Ishikawa (cell line): ENCODE results near the gene KISS1R.

Source experiments
- CEBPB ChIP-seq: IDR thresholded peaks from 2 replicates; pipeline ENCODE4 v1.6.1; 2012
- CREB1 ChIP-seq: IDR thresholded peaks from 2 replicates; pipeline ENCODE4 v1.6.1; 2012; ENCODE audit warnings: low read depth
- EGR1 ChIP-seq: IDR thresholded peaks from 2 replicates; pipeline ENCODE4 v1.6.1; 2012
- EP300 ChIP-seq: IDR thresholded peaks from 2 replicates; pipeline ENCODE4 v1.6.1; 2012; ENCODE audit warnings: borderline replicate concordance
- FOXM1 ChIP-seq: IDR thresholded peaks from 2 replicates; pipeline ENCODE4 v1.6.1; 2012; ENCODE audit warnings: low read depth, borderline replicate concordance
- NFIC ChIP-seq: IDR thresholded peaks from 2 replicates; pipeline ENCODE4 v1.6.1; 2012
- RAD21 ChIP-seq: IDR thresholded peaks from 2 replicates; pipeline ENCODE4 v1.6.1; 2012; ENCODE audit warnings: low read depth
- TAF1 ChIP-seq: IDR thresholded peaks from 2 replicates; pipeline ENCODE4 v1.6.1; 2012; ENCODE audit warnings: low read depth, mild to moderate bottlenecking
- TCF12 ChIP-seq: IDR thresholded peaks from 2 replicates; pipeline ENCODE4 v1.6.1; 2012; ENCODE audit warnings: low read depth
- TEAD4 ChIP-seq: IDR thresholded peaks from 2 replicates; pipeline ENCODE4 v1.6.1; 2012
- YY1 ChIP-seq: IDR thresholded peaks from 2 replicates; pipeline ENCODE4 v1.6.1; 2012; ENCODE audit warnings: low read depth
- ZBTB7A ChIP-seq: IDR thresholded peaks from 2 replicates; pipeline ENCODE4 v1.6.1; 2012; ENCODE audit warnings: low read depth
- TF ChIP-seq, protein P1 (sequence below): IDR thresholded peaks from 2 replicates; pipeline ENCODE4 v1.6.1; 2012
- TF ChIP-seq, protein P2 (sequence below): IDR thresholded peaks from 2 replicates; pipeline ENCODE4 v1.6.1; 2012
- TF ChIP-seq, protein P3 (sequence below): IDR thresholded peaks from 2 replicates; pipeline ENCODE4 v1.6.1; 2012; ENCODE audit warnings: low read depth, mild to moderate bottlenecking

The KISS1R gene

DNA sequence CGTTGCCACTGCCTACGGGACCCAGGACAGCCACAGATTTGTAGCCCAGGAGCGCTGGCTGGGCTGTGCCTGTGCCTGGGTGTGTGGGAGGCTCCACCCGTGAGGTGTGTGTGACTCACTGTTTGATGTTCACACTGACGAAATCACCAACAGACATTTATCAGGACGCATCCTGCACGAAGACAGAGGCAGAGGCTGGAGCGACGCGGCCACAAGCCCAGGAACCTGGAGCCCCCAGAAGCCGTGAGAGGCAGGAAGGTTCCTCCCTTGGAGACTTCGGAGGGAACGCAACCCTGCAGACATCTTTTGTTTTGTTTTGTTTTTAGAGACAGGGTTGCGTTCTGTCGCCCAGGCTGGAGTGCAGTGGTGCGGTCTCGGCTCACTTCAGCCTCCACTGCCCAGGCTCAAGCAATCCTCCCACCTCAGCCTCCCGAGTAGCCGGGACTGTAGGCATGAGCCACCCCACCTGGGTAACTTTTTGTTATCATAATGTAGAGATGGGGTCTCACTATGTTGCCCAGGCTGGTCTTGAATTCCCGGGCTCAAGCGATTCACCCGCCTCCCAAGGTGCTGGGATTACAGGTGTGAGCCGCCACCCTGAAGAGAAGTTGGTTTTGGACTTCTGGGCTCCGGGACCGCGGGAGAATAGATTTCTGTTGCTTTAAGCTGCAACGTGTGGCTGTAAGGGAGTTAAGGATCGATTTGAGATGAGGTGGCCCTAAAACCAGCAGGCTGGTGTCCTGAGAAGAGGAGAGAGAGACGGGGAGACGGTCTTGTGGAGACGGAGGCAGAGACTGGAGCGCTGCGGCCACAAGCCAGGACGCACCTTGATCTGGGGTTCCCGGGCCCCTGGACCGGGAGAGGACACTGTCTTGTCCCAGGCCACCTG lies 42.1 kb downstream of the KISS1R start:
- TF ChIP-seq, protein P1, sequence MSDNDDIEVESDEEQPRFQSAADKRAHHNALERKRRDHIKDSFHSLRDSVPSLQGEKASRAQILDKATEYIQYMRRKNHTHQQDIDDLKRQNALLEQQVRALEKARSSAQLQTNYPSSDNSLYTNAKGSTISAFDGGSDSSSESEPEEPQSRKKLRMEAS = no peak

DNA sequence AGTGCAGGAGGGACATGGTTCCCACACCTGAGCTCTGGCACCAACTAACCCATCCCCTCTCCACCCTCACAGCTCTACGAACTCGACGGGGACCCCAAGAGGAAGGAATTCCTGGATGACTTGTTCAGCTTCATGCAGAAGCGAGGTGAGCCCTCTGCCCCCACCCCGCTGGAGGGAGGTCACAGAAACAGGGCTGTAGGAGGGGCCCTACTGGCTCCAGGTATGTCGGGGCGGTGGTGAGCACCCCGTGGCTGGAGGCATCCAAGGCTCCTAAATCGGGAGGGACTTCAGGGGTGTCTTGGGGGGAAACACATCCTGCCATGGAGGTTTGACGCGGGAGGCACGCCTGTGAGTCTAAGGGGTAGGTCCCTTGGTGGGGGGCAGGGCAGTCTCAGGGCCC lies 42.9 kb downstream of the KISS1R start:
- TF ChIP-seq TEAD4 (peak; percentile 85), FOXM1 (no peak)

DNA sequence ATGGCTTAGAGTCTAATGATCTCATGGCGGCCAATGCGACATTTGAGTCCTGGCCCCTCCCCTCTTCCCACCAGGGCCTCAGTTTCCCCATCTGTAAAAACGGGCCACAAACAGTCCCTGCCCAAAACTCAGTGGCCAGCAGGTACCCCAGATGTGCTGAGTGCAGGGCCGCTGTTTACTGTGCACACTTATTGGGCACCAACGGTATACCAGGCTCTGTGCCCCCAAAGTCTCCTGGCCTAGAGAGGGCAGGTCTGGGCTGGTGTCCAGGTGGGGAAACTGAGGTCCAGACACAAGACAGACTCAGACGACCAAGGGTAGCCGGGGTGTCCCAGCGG lies 43.4 kb downstream of the KISS1R start:
- TF ChIP-seq CEBPB (no peak), EGR1 (no peak)

DNA sequence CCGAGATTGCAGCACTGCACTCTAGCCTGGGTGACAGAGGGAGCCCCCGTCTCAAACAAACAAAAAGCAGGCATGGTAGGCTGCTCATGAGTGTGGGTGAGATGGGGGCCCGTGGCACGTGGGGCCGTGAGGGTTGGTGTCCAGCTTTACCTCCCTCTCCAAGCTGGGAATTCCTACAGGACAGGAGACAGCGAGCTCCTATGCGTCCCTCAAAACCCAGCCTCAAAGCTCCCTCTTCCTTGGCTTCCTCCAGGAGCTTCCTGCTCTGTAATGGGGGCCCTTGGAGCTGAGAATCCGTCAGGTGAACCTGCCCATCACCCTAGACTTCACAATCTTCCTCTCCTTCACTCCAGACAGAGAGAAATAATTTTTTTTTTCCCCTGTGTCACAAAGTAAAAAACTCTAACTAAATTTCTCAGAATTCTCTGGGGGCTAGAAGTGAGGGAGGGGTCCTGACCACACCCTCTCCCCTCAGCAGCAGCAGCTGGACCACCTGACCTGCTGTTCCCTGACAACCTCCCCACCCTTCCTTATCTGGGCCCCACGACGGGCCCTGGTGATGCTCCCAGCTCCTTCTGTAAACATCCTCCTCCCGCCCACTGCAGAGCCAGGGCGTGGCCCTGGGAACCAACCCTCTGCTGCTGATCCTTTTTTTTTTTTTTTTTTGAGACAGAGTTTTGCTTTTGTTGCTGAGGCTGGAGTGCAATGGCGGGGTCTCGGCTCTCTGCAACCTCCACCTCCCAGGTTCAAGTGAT lies 44.9 kb downstream of the KISS1R start:
- TF ChIP-seq TCF12 (no peak), CREB1 (no peak), FOXM1 (no peak), YY1 (no peak), TAF1 (no peak), CEBPB (no peak), EP300 (no peak), RAD21 (no peak), ZBTB7A (no peak), TEAD4 (no peak)
- TF ChIP-seq, protein P2, sequence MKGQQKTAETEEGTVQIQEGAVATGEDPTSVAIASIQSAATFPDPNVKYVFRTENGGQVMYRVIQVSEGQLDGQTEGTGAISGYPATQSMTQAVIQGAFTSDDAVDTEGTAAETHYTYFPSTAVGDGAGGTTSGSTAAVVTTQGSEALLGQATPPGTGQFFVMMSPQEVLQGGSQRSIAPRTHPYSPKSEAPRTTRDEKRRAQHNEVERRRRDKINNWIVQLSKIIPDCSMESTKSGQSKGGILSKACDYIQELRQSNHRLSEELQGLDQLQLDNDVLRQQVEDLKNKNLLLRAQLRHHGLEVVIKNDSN = no peak
- TF ChIP-seq, protein P1 = no peak

DNA sequence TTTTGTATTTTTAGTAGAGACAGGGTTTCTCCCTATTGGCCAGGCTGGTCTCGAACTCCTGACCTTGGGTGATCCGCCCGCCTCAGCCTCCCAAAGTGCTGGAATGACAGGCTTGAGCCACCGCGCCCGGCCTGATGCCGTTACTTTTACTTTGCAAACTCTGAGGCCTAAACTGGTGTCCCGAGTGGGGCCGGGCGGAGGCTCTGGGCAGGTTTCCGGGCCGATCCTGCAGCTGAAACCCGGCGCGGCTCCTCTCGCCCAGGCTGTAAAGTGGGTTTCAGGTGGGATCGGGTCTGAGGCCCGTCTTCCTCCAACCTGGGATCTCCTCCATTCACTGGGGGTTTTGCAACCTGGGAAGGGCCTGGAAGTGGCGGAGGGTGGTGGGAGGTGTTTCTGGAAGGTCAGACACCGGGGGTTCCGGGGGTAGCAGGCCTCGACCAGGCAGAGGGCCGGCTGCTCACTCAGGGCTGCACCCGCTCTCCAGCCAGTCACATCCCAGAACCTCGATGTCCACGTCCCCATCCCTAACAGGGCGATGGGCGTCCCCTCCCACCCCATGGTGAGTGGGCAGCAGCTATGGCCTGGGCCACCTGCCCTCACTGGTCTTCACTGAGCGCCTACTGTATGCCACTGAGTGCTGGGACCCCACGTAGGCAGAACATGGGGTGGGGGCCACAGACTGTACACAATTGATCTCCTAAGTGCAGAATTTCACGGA lies 45.7 kb downstream of the KISS1R start:
- TF ChIP-seq, protein P1 = no peak
- TF ChIP-seq EGR1 (no peak), CEBPB (no peak), ZBTB7A (no peak), RAD21 (no peak), TEAD4 (no peak), EP300 (no peak), FOXM1 (no peak), NFIC (no peak), TAF1 (no peak), YY1 (no peak), CREB1 (no peak), TCF12 (no peak)
- TF ChIP-seq, protein P2 = no peak
- TF ChIP-seq, protein P3, sequence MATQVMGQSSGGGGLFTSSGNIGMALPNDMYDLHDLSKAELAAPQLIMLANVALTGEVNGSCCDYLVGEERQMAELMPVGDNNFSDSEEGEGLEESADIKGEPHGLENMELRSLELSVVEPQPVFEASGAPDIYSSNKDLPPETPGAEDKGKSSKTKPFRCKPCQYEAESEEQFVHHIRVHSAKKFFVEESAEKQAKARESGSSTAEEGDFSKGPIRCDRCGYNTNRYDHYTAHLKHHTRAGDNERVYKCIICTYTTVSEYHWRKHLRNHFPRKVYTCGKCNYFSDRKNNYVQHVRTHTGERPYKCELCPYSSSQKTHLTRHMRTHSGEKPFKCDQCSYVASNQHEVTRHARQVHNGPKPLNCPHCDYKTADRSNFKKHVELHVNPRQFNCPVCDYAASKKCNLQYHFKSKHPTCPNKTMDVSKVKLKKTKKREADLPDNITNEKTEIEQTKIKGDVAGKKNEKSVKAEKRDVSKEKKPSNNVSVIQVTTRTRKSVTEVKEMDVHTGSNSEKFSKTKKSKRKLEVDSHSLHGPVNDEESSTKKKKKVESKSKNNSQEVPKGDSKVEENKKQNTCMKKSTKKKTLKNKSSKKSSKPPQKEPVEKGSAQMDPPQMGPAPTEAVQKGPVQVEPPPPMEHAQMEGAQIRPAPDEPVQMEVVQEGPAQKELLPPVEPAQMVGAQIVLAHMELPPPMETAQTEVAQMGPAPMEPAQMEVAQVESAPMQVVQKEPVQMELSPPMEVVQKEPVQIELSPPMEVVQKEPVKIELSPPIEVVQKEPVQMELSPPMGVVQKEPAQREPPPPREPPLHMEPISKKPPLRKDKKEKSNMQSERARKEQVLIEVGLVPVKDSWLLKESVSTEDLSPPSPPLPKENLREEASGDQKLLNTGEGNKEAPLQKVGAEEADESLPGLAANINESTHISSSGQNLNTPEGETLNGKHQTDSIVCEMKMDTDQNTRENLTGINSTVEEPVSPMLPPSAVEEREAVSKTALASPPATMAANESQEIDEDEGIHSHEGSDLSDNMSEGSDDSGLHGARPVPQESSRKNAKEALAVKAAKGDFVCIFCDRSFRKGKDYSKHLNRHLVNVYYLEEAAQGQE = no peak

DNA sequence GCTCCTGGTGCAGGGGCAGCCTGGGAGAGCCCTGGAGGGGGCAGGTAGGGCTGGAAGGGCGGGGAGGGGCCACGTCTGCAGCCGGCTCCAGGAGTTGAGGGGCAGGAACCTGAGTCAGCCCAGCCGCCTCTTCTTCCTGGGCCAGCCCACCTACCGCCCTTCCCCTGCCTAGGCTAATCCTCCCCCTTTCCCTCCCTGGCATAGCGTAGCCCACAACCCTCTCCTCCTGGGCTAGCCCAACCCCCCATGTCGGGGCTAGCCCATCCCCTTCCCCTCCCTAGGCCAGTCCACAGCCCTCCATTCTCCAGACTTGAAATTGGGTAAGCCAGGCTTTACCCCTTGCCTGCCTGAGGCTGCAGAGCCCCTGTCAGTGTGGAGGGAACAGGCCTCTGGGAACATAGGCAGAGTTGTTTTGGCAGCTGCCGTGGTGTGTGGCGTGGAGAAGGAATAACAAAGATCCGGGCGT lies 46.4 kb downstream of the KISS1R start:
- TF ChIP-seq, protein P3 = no peak
